ENCODE results near the gene TMEM151B.

The TMEM151B gene

GRCh38 chr6:44248579-44248978 lies 21.7 kb upstream of the TMEM151B start:
- H3K36me3 ChIP-seq (ENCODE audit: control insufficient read depth, insufficient read depth, low read length) = peaks cover 50% of the 10 kb centered on the region
- H3K4me3 ChIP-seq (ENCODE audit: low read depth, low read length) = peak overlapping the region; percentile 100
- H3K27me3 ChIP-seq (ENCODE audit: control insufficient read depth, insufficient read depth, low read length) = no peaks in the 10 kb centered on the region
- H3K4me1 ChIP-seq (ENCODE audit: control insufficient read depth, insufficient read depth, low read length) = peaks cover 18% of the 10 kb centered on the region
- no peaks in the 10 kb centered on the region for H3K9me3 ChIP-seq (ENCODE audit: control insufficient read depth, insufficient read depth, low read length)
- H3K9ac ChIP-seq (ENCODE audit: low read depth, low read length) = peak overlapping the region; percentile 100

- Histone ChIP-seq H3K36me3 (ENCODE audit: control insufficient read depth, insufficient read depth, low read length) (peaks cover 55% of the 10 kb centered on the region), H3K4me1 (ENCODE audit: control insufficient read depth, insufficient read depth, low read length) (peaks cover 18% of the 10 kb centered on the region), H3K9me3 (ENCODE audit: control insufficient read depth, insufficient read depth, low read length) (no peaks in the 10 kb centered on the region), H3K4me3 (ENCODE audit: low read depth, low read length) (peak overlapping the region; percentile 100), H3K27me3 (ENCODE audit: control insufficient read depth, insufficient read depth, low read length) (no peaks in the 10 kb centered on the region), H3K9ac (ENCODE audit: low read depth, low read length) (peak overlapping the region; percentile 100)
Measured at GRCh38 chr6:44249082-44249748, 21.0 kb upstream of the TMEM151B start.

GRCh38 chr6:44250067-44250717 lies 20.1 kb upstream of the TMEM151B start:
- peak overlapping the region; percentile 16 for H3K4me3 ChIP-seq (ENCODE audit: low read depth, low read length)
- no peak overlapping the region for H3K9ac ChIP-seq (ENCODE audit: low read depth, low read length)
- no peaks in the 10 kb centered on the region for H3K9me3 ChIP-seq (ENCODE audit: control insufficient read depth, insufficient read depth, low read length)
- peaks cover 55% of the 10 kb centered on the region for H3K36me3 ChIP-seq (ENCODE audit: control insufficient read depth, insufficient read depth, low read length)
- H3K4me1 ChIP-seq (ENCODE audit: control insufficient read depth, insufficient read depth, low read length) = peaks cover 14% of the 10 kb centered on the region
- no peaks in the 10 kb centered on the region for H3K27me3 ChIP-seq (ENCODE audit: control insufficient read depth, insufficient read depth, low read length)

- H3K27me3 ChIP-seq (ENCODE audit: control insufficient read depth, insufficient read depth, low read length) = no peaks in the 10 kb centered on the region
- H3K4me3 ChIP-seq (ENCODE audit: low read depth, low read length) = peak overlapping the region; percentile 16
- no peaks in the 10 kb centered on the region for H3K9me3 ChIP-seq (ENCODE audit: control insufficient read depth, insufficient read depth, low read length)
- peaks cover 55% of the 10 kb centered on the region for H3K36me3 ChIP-seq (ENCODE audit: control insufficient read depth, insufficient read depth, low read length)
- H3K9ac ChIP-seq (ENCODE audit: low read depth, low read length) = no peak overlapping the region
- H3K4me1 ChIP-seq (ENCODE audit: control insufficient read depth, insufficient read depth, low read length) = peaks cover 11% of the 10 kb centered on the region
Measured at GRCh38 chr6:44250718-44251123, 19.5 kb upstream of the TMEM151B start.

- Histone ChIP-seq H3K9me3 (ENCODE audit: control insufficient read depth, insufficient read depth, low read length) (no peaks in the 10 kb centered on the region), H3K36me3 (ENCODE audit: control insufficient read depth, insufficient read depth, low read length) (peaks cover 55% of the 10 kb centered on the region), H3K4me3 (ENCODE audit: low read depth, low read length) (no peak overlapping the region), H3K4me1 (ENCODE audit: control insufficient read depth, insufficient read depth, low read length) (peaks cover 11% of the 10 kb centered on the region), H3K27me3 (ENCODE audit: control insufficient read depth, insufficient read depth, low read length) (no peaks in the 10 kb centered on the region), H3K9ac (ENCODE audit: low read depth, low read length) (no peak overlapping the region)
Measured at GRCh38 chr6:44251576-44252524, 18.4 kb upstream of the TMEM151B start.

GRCh38 chr6:44253307-44254101 lies 16.7 kb upstream of the TMEM151B start:
- Histone ChIP-seq H3K27me3 (ENCODE audit: control insufficient read depth, insufficient read depth, low read length) (no peaks in the 10 kb centered on the region), H3K9me3 (ENCODE audit: control insufficient read depth, insufficient read depth, low read length) (no peaks in the 10 kb centered on the region), H3K4me1 (ENCODE audit: control insufficient read depth, insufficient read depth, low read length) (peaks cover 11% of the 10 kb centered on the region), H3K9ac (ENCODE audit: low read depth, low read length) (no peak overlapping the region), H3K4me3 (ENCODE audit: low read depth, low read length) (no peak overlapping the region), H3K36me3 (ENCODE audit: control insufficient read depth, insufficient read depth, low read length) (peaks cover 52% of the 10 kb centered on the region)

- no peaks in the 10 kb centered on the region for H3K27me3 ChIP-seq (ENCODE audit: control insufficient read depth, insufficient read depth, low read length)
- H3K36me3 ChIP-seq (ENCODE audit: control insufficient read depth, insufficient read depth, low read length) = peaks cover 48% of the 10 kb centered on the region
- peaks cover 4% of the 10 kb centered on the region for H3K4me1 ChIP-seq (ENCODE audit: control insufficient read depth, insufficient read depth, low read length)
- no peak overlapping the region for H3K9ac ChIP-seq (ENCODE audit: low read depth, low read length)
- no peaks in the 10 kb centered on the region for H3K9me3 ChIP-seq (ENCODE audit: control insufficient read depth, insufficient read depth, low read length)
- H3K4me3 ChIP-seq (ENCODE audit: low read depth, low read length) = no peak overlapping the region
Measured at GRCh38 chr6:44254191-44255104, 15.8 kb upstream of the TMEM151B start.

GRCh38 chr6:44255105-44255808 lies 15.0 kb upstream of the TMEM151B start:
- Histone ChIP-seq H3K9ac (ENCODE audit: low read depth, low read length) (no peak overlapping the region), H3K4me3 (ENCODE audit: low read depth, low read length) (no peak overlapping the region), H3K9me3 (ENCODE audit: control insufficient read depth, insufficient read depth, low read length) (no peaks in the 10 kb centered on the region), H3K36me3 (ENCODE audit: control insufficient read depth, insufficient read depth, low read length) (peaks cover 46% of the 10 kb centered on the region), H3K27me3 (ENCODE audit: control insufficient read depth, insufficient read depth, low read length) (no peaks in the 10 kb centered on the region), H3K4me1 (ENCODE audit: control insufficient read depth, insufficient read depth, low read length) (peaks cover 2% of the 10 kb centered on the region)

GRCh38 chr6:44255871-44256774 lies 14.1 kb upstream of the TMEM151B start:
- Histone ChIP-seq H3K36me3 (ENCODE audit: control insufficient read depth, insufficient read depth, low read length) (peaks cover 37% of the 10 kb centered on the region), H3K9me3 (ENCODE audit: control insufficient read depth, insufficient read depth, low read length) (no peaks in the 10 kb centered on the region), H3K9ac (ENCODE audit: low read depth, low read length) (peak overlapping the region; percentile 82), H3K4me1 (ENCODE audit: control insufficient read depth, insufficient read depth, low read length) (no peaks in the 10 kb centered on the region), H3K27me3 (ENCODE audit: control insufficient read depth, insufficient read depth, low read length) (no peaks in the 10 kb centered on the region), H3K4me3 (ENCODE audit: low read depth, low read length) (peak overlapping the region; percentile 86)

All from iPS-15b (cell line).